Endothelial cell of umbilical vein (primary cell): ENCODE measurements around the gene ATG5. TPM values are rescaled to one million over a fixed set of nuclear protein-coding genes. Genes with fewer than 3 reads are reported as not detected.

Experiments used
- BruUV-seq: library from RNA; stranded (reverse); fragments of 400-500 nt; replicated peaks from 2 replicates; lab custom pipeline; 2021; lab: Mats Ljungman, UMichigan
- CTCF ChIA-PET: fragments of 300-600, 350-600 bp; sonication (Branson Sonifier 250); formaldehyde crosslinking; loops from one replicate; lab custom pipeline; 2021; ENCODE audit warnings: antibody characterized with exemption, inconsistent platforms; lab: Charles Lee
- POLR2A ChIA-PET: fragments of 300-600, 350-600 bp; sonication (Branson Sonifier 250); formaldehyde crosslinking; loops from one replicate; lab custom pipeline; 2021; ENCODE audit warnings: antibody characterized with exemption, inconsistent platforms; lab: Charles Lee
- DNase-seq: peaks from one replicate; pipeline ENCODE4 v3.0.0-alpha.2; 2011; ENCODE audit warnings: low read depth, low spot score
- FAIRE-seq: peaks from 2 replicates; lab custom pipeline; 2011; peaks lifted over from hg19 to GRCh38; lab: Jason Lieb, UNC
- H2AFZ ChIP-seq: 2 replicates; pipeline ENCODE4 v1.6.0; 2012; ENCODE audit warnings: low read depth, low read length, control low read depth, inconsistent platforms
- H3K27ac ChIP-seq: 2 replicates; pipeline ENCODE4 v1.5.1; 2011; ENCODE audit warnings: low read depth, mild to moderate bottlenecking, control low read depth, low read length, moderate library complexity; ENCODE audit not compliant: insufficient read depth
- H3K27me3 ChIP-seq, 2 experiments: 2 replicates each; pipeline versions ENCODE4 v1.6.0 to v1.6.1; 2011; ENCODE audit warnings: low read length in 2 of 2, mixed read lengths in 1 of 2; ENCODE audit not compliant: control insufficient read depth in 2 of 2, insufficient read depth in 2 of 2
- H3K36me3 ChIP-seq, 2 experiments: 2 replicates in 1 of 2; 3 replicates in 1 of 2; pipeline ENCODE4 v1.5.1; 2011; ENCODE audit warnings: low read length in 2 of 2, mild to moderate bottlenecking in 1 of 2, moderate library complexity in 1 of 2; ENCODE audit not compliant: control insufficient read depth in 2 of 2, insufficient read depth in 2 of 2; ENCODE audit errors: extremely low read depth in 1 of 2
- H3K4me1 ChIP-seq: 3 replicates; pipeline ENCODE4 v1.5.1; 2011; ENCODE audit warnings: mild to moderate bottlenecking, low read length; ENCODE audit not compliant: control insufficient read depth, insufficient read depth; ENCODE audit errors: extremely low read depth
- H3K4me2 ChIP-seq: 2 replicates; pipeline ENCODE4 v1.6.1; 2011; ENCODE audit warnings: low read length, control low read depth, mixed read lengths; ENCODE audit not compliant: insufficient read depth
- H3K4me3 ChIP-seq, 3 experiments: fragments of 200-600 bp in 1 of 3; sonication (generic), shearing (Covaris generic) in 1 of 3; replicated peaks in 1 of 3; 2 replicates each; pipeline ENCODE4 v1.5.1; 2011 to 2016; ENCODE audit warnings: control low read depth in 3 of 3, low read length in 3 of 3, mild to moderate bottlenecking in 2 of 3, inconsistent platforms in 1 of 3, low read depth in 1 of 3, moderate library complexity in 1 of 3; ENCODE audit not compliant: insufficient read depth in 1 of 3
- H3K79me2 ChIP-seq: 2 replicates; pipeline ENCODE4 v1.6.0; 2012; ENCODE audit warnings: low read length, inconsistent platforms; ENCODE audit not compliant: control insufficient read depth, insufficient read depth
- H3K9ac ChIP-seq: replicated peaks from 2 replicates; pipeline ENCODE3; 2011; ENCODE audit warnings: low read length, control low read depth; ENCODE audit not compliant: insufficient read depth; ENCODE audit errors: extremely low read depth
- H3K9me1 ChIP-seq: replicated peaks from 3 replicates; pipeline ENCODE4 v1.6.0; 2011; ENCODE audit warnings: mild to moderate bottlenecking, low read length; ENCODE audit not compliant: control insufficient read depth, insufficient read depth; ENCODE audit errors: extremely low read depth
- H3K9me3 ChIP-seq: replicated peaks from 2 replicates; pipeline ENCODE4 v1.5.1; 2012; ENCODE audit warnings: low read length, inconsistent platforms; ENCODE audit not compliant: control insufficient read depth, insufficient read depth
- H4K20me1 ChIP-seq: replicated peaks from 2 replicates; pipeline ENCODE3; 2011; ENCODE audit warnings: mild to moderate bottlenecking, low read length; ENCODE audit not compliant: control insufficient read depth, insufficient read depth; ENCODE audit errors: extremely low read depth
- CTCF ChIP-seq, 2 donors: IDR thresholded peaks; 1 replicate in 1 of 2; 2 replicates in 1 of 2; pipeline ENCODE4 v1.5.1; 2011; ENCODE audit warnings: low read length in 2 of 2, mild to moderate bottlenecking in 2 of 2, moderate library complexity in 2 of 2, control low read depth in 1 of 2, inconsistent platforms in 1 of 2, low read depth in 1 of 2; ENCODE audit not compliant: insufficient read depth in 1 of 2; ENCODE audit errors: extremely low read depth in 1 of 2
- EZH2 ChIP-seq: IDR thresholded peaks from 2 replicates; pipeline ENCODE4 v1.6.1; 2012; ENCODE audit warnings: borderline replicate concordance, low read depth, mild to moderate bottlenecking, moderate library complexity, low read length, inconsistent platforms; ENCODE audit not compliant: severe bottlenecking
- FOS ChIP-seq: IDR thresholded peaks from 2 replicates; pipeline ENCODE4 v1.6.1; 2011; ENCODE audit warnings: mild to moderate bottlenecking, low read length, moderate library complexity, borderline replicate concordance; ENCODE audit not compliant: insufficient read depth
- GATA2 ChIP-seq: IDR thresholded peaks from 2 replicates; pipeline ENCODE4 v1.7.0; 2011; ENCODE audit warnings: low read depth, mild to moderate bottlenecking, moderate library complexity, mixed read lengths, low read length; ENCODE audit not compliant: insufficient read length, insufficient read depth
- JUN ChIP-seq: IDR thresholded peaks from 2 replicates; pipeline ENCODE4 v1.6.1; 2011; ENCODE audit warnings: borderline replicate concordance, low read depth; ENCODE audit not compliant: insufficient read length, insufficient read depth
- MAX ChIP-seq: IDR thresholded peaks from 2 replicates; pipeline ENCODE4 v1.6.1; 2011; ENCODE audit not compliant: insufficient read depth, insufficient read length
- MYC ChIP-seq: IDR thresholded peaks from one replicate; pipeline ENCODE4 v1.6.1; 2011; ENCODE audit warnings: mild to moderate bottlenecking, low read depth, low read length
- POLR2A ChIP-seq: IDR thresholded peaks from 2 replicates; pipeline ENCODE4 v1.6.1; 2012; ENCODE audit warnings: low read depth, mild to moderate bottlenecking, control low read depth, low read length
- POLR2AphosphoS5 ChIP-seq: IDR thresholded peaks from 2 replicates; pipeline ENCODE4 v1.6.1; 2012; ENCODE audit warnings: low read depth, mild to moderate bottlenecking, control low read depth, low read length, moderate library complexity; ENCODE audit not compliant: insufficient read depth
- dilution Hi-C: fragments of 300-500 bp; cut with MboI; formaldehyde crosslinking; loops from one replicate; pipeline ENCODE4 v1.15.0; 2019; ENCODE audit warnings: low sequenced_read_pairs; ENCODE audit not compliant: extremely low pct_ligation_motif_present
- intact Hi-C: fragments of 100-400 bp; cut with micrococcal nuclease; formaldehyde crosslinking; loops from one replicate; pipeline ENCODE4 v1.10.0; 2022
- polyA plus RNA-seq, 4 experiments: library from polyadenylated mRNA; depleted of rRNA in 3 of 4; stranded (reverse) in 3 of 4; unstranded in 1 of 4; fragments of >200 nt; gene quantifications; 2 replicates each; pipeline versions ENCODE4 v1.2.1 to v1.2.3, GENCODE V29; 2011 to 2012; ENCODE audit warnings: missing spikeins in 1 of 4
- total RNA-seq: library from RNA; stranded (reverse); gene quantifications from 2 replicates; pipeline ENCODE4 v1.2.3, GENCODE V29; 2021

Gene ATG5
- total and polyA plus RNA-seq, 2 donors (not counting 3 experiments of a cell fraction or from before 2014, with no cell fraction given) = 14.1 to 32.8 TPM

GRCh38 chr6:106173124-106173879 lies 152.3 kb downstream of the ATG5 start:
- ChIA-PET POLR2A (no interaction called here), CTCF (interaction anchor here (0.9 to 1.3 kb wide), 2 partner anchors 9 to 11 kb away, joined by 3 to 5 read pairs; no protein-coding TSS in a partner anchor)
- H3K27me3 ChIP-seq = no peaks in the 10 kb centered on the region
- H3K4me1 ChIP-seq = no peaks in the 10 kb centered on the region
- H3K9me1 ChIP-seq = no peaks in the 10 kb centered on the region
- H3K4me2 ChIP-seq = no peak overlapping the region
- no peak for FAIRE-seq
- dilution Hi-C loops (no loop called here), intact Hi-C loops (no loop called here)
- no peaks in the 10 kb centered on the region for H3K9me3 ChIP-seq
- TF ChIP-seq CTCF (IDR thresholded peaks at IDR 0.05; ENCODE audit: extremely low read depth in 1 of 2, insufficient read depth in 1 of 2, low read depth in 1 of 2, low read length in 2 of 2) (no peak), MYC (no peak), POLR2AphosphoS5 (no peak), JUN (no peak), POLR2A (no peak), EZH2 (no peak), GATA2 (no peak), MAX (no peak), FOS (no peak)
- H3K4me3 ChIP-seq = no peak overlapping the region
- BruUV-seq = no TSS peak
- no peaks in the 10 kb centered on the region for H3K79me2 ChIP-seq
- H3K36me3 ChIP-seq = no peaks in the 10 kb centered on the region
- no peak overlapping the region for H3K9ac ChIP-seq
- no peak overlapping the region for H2AFZ ChIP-seq
- no peaks in the 10 kb centered on the region for H4K20me1 ChIP-seq
- DNase-seq = no peak
- no peak overlapping the region for H3K27ac ChIP-seq
